Caco-2 (cell line): ENCODE results near the gene PSMF1. TPM values are rescaled to one million over a fixed set of nuclear protein-coding genes. Genes with fewer than 3 reads are reported as not detected.

ENCODE experiments used
- BruUV-seq: library from RNA; stranded (reverse); fragments of 400-500 nt; replicated peaks from 2 replicates; lab custom pipeline; 2021; lab: Mats Ljungman, UMichigan
- CTCF ChIA-PET: fragments of 300-600 bp; sonication (Branson Sonifier 250); formaldehyde crosslinking; loops from one replicate; lab custom pipeline; 2022; ENCODE audit warnings: antibody characterized with exemption; lab: Charles Lee
- POLR2A ChIA-PET: fragments of 300-600 bp; sonication (Branson Sonifier 250); formaldehyde crosslinking; loops from one replicate; lab custom pipeline; 2022; ENCODE audit warnings: antibody characterized with exemption; lab: Charles Lee
- DNase-seq, 2 experiments: peaks; one replicate each; pipeline versions ENCODE4 v3.0.0 to v3.0.0-alpha.2; 2020 to 2022
- H3K27me3 ChIP-seq: replicated peaks from 2 replicates; pipeline ENCODE4 v1.6.0; 2011; ENCODE audit warnings: low read length; ENCODE audit not compliant: control insufficient read depth, insufficient read depth
- H3K36me3 ChIP-seq: 2 replicates; pipeline ENCODE4 v1.5.1; 2011; ENCODE audit warnings: low read length; ENCODE audit not compliant: control insufficient read depth, insufficient read depth
- H3K4me1 ChIP-seq: fragments of 250-450 bp; sonication (Bioruptor Pico); 2 replicates; pipeline ENCODE4 v1.5.1; 2020; ENCODE audit warnings: mild to moderate bottlenecking
- H3K4me3 ChIP-seq: 2 replicates; pipeline ENCODE4 v1.5.1; 2011; ENCODE audit warnings: low read depth, mild to moderate bottlenecking, control low read depth, low read length
- H3K9me3 ChIP-seq: fragments of 250-450 bp; sonication (Bioruptor Pico); 2 replicates; pipeline ENCODE4 v1.5.1; 2020; ENCODE audit warnings: mild to moderate bottlenecking, moderate library complexity
- H3K27ac Mint-ChIP-seq: one replicate; pipeline ENCODE4 v1.8.0; 2022; ENCODE audit warnings: mixed read lengths; ENCODE audit not compliant: unreplicated experiment
- H3K27me3 Mint-ChIP-seq: one replicate; pipeline ENCODE4 v1.8.0; 2022; ENCODE audit warnings: mixed read lengths; ENCODE audit not compliant: insufficient read depth, unreplicated experiment
- H3K36me3 Mint-ChIP-seq: one replicate; pipeline ENCODE4 v1.8.0; 2022; ENCODE audit warnings: mild to moderate bottlenecking, mixed read lengths; ENCODE audit not compliant: insufficient read depth, unreplicated experiment
- H3K4me1 Mint-ChIP-seq: one replicate; pipeline ENCODE4 v1.8.0; 2022; ENCODE audit warnings: low read depth, mixed read lengths; ENCODE audit not compliant: unreplicated experiment
- H3K4me3 Mint-ChIP-seq: one replicate; pipeline ENCODE4 v1.8.0; 2022; ENCODE audit warnings: mild to moderate bottlenecking, moderate library complexity, mixed read lengths; ENCODE audit not compliant: unreplicated experiment
- H3K9me3 Mint-ChIP-seq: one replicate; pipeline ENCODE4 v1.8.0; 2022; ENCODE audit warnings: mixed read lengths; ENCODE audit not compliant: unreplicated experiment
- CTCF ChIP-seq, 2 experiments: fragments of 200-600 bp in 1 of 2; IDR thresholded peaks; 1 replicate in 1 of 2; 2 replicates in 1 of 2; pipeline versions ENCODE4 v1.5.1 to v1.8.0; 2011 to 2022; ENCODE audit warnings: antibody characterized with exemption in 1 of 2, control low read depth in 1 of 2, inconsistent platforms in 1 of 2, low read depth in 1 of 2, low read length in 1 of 2, mild to moderate bottlenecking in 1 of 2, moderate library complexity in 1 of 2; ENCODE audit not compliant: insufficient read depth in 1 of 2, severe bottlenecking in 1 of 2, unreplicated experiment in 1 of 2
- intact Hi-C: fragments of 100-400 bp; cut with micrococcal nuclease; formaldehyde crosslinking; loops from one replicate; pipeline ENCODE4 v1.10.0; 2022; ENCODE audit not compliant: unreplicated experiment
- total RNA-seq: library from RNA; stranded (reverse); gene quantifications from 2 replicates; pipeline ENCODE4 v1.2.3, GENCODE V29; 2022

The PSMF1 gene
- total RNA-seq, 1 experiment from 2014 or later = 141 TPM

- CTCF ChIA-PET = no interaction called here
Measured at GRCh38 chr20:1173698-1174097, 55.3 kb downstream of the PSMF1 start.

GRCh38 chr20:1174787-1175186 lies 56.4 kb downstream of the PSMF1 start:
- Histone ChIP-seq H3K4me1 (no peaks in the 10 kb centered on the region), H3K9me3 (no peaks in the 10 kb centered on the region), H3K4me3 (no peak overlapping the region), H3K27me3 (no peaks in the 10 kb centered on the region), H3K36me3 (no peaks in the 10 kb centered on the region)
- intact Hi-C loops = no loop called here
- peaks cover 18% of the 10 kb centered on the region for H3K36me3 Mint-ChIP-seq
- no peaks in the 10 kb centered on the region for H3K9me3 Mint-ChIP-seq
- H3K27ac Mint-ChIP-seq = no peak overlapping the region
- POLR2A ChIA-PET = no interaction called here
- H3K4me3 Mint-ChIP-seq = no peak overlapping the region
- CTCF ChIA-PET = no interaction called here
- no peak for TF ChIP-seq CTCF (IDR thresholded peaks at IDR 0.05; ENCODE audit: insufficient read depth in 1 of 2, low read depth in 1 of 2, low read length in 1 of 2, severe bottlenecking in 1 of 2, unreplicated experiment in 1 of 2)
- H3K4me1 Mint-ChIP-seq = no peaks in the 10 kb centered on the region
- DNase-seq = no peak
- H3K27me3 Mint-ChIP-seq = no peaks in the 10 kb centered on the region
- BruUV-seq = no TSS peak

More at GRCh38 chr20:1173698-1174097, 55.3 kb downstream of the PSMF1 start:
- H3K36me3 Mint-ChIP-seq = peaks cover 25% of the 10 kb centered on the region
- H3K9me3 Mint-ChIP-seq = no peaks in the 10 kb centered on the region
- Histone ChIP-seq H3K9me3 (no peaks in the 10 kb centered on the region), H3K4me1 (no peaks in the 10 kb centered on the region), H3K4me3 (no peak overlapping the region), H3K36me3 (peaks cover 2% of the 10 kb centered on the region), H3K27me3 (no peaks in the 10 kb centered on the region)
- H3K27me3 Mint-ChIP-seq = no peaks in the 10 kb centered on the region
- no peaks in the 10 kb centered on the region for H3K4me1 Mint-ChIP-seq
- no peak for DNase-seq
- TF ChIP-seq CTCF (IDR thresholded peaks at IDR 0.05; ENCODE audit: insufficient read depth in 1 of 2, low read depth in 1 of 2, low read length in 1 of 2, severe bottlenecking in 1 of 2, unreplicated experiment in 1 of 2) = no peak
- no peak overlapping the region for H3K4me3 Mint-ChIP-seq
- H3K27ac Mint-ChIP-seq = no peak overlapping the region
- no TSS peak for BruUV-seq
- POLR2A ChIA-PET = interaction anchor here (0.6 kb wide), 1 partner anchor 220 kb away, joined by 6 read pairs; no protein-coding TSS in a partner anchor
- intact Hi-C loops = no loop called here

- Histone ChIP-seq H3K27me3 (no peaks in the 10 kb centered on the region), H3K4me1 (no peaks in the 10 kb centered on the region), H3K36me3 (no peaks in the 10 kb centered on the region), H3K9me3 (no peaks in the 10 kb centered on the region), H3K4me3 (no peak overlapping the region)
- H3K36me3 Mint-ChIP-seq = peaks cover 9% of the 10 kb centered on the region
- BruUV-seq = no TSS peak
- ChIA-PET POLR2A (no interaction called here), CTCF (interaction anchor here (0.6 to 1.3 kb wide), 2 partner anchors 35 to 84 kb away, joined by 3 to 4 read pairs; no protein-coding TSS in a partner anchor)
- no peaks in the 10 kb centered on the region for H3K27me3 Mint-ChIP-seq
- peak; percentile 19 to 50 for TF ChIP-seq CTCF (IDR thresholded peaks at IDR 0.05; ENCODE audit: insufficient read depth in 1 of 2, low read depth in 1 of 2, low read length in 1 of 2, severe bottlenecking in 1 of 2, unreplicated experiment in 1 of 2)
- intact Hi-C loops = loop anchor here (1.0 kb wide), 1 partner anchor 36 kb away; no protein-coding TSS in a partner anchor
- no peak overlapping the region for H3K4me3 Mint-ChIP-seq
- peak in 1 of 2 experiments; percentile 56 for DNase-seq
- no peaks in the 10 kb centered on the region for H3K4me1 Mint-ChIP-seq
- H3K27ac Mint-ChIP-seq = no peak overlapping the region
- H3K9me3 Mint-ChIP-seq = no peaks in the 10 kb centered on the region
Measured at GRCh38 chr20:1177680-1178079, 59.3 kb downstream of the PSMF1 start.
